B cell (primary cell): Measurements from ENCODE around the gene DNAJB8. TPM values are rescaled to one million over a fixed set of nuclear protein-coding genes. Genes with fewer than 3 reads are reported as not detected.

Experiments used
- ATAC-seq: fragments of 200-7000 bp; cut with Tn5 transposase; one replicate; pipeline ENCODE4 v1.10.0; 2021; ENCODE audit warnings: low read depth, mild to moderate bottlenecking, moderate number of reproducible peaks, moderate library complexity
- CTCF ChIA-PET: fragments of 350-600 bp; sonication (Branson Sonifier 250); formaldehyde crosslinking; loops from one replicate; lab custom pipeline; 2021; ENCODE audit warnings: antibody characterized with exemption, inconsistent platforms; lab: Charles Lee
- POLR2A ChIA-PET: fragments of 350-600 bp; sonication (Branson Sonifier 250); formaldehyde crosslinking; loops from one replicate; lab custom pipeline; 2021; ENCODE audit warnings: antibody characterized with exemption; lab: Charles Lee
- DNase-seq: peaks from one replicate; pipeline ENCODE4 v3.0.0; 2013
- H2AFZ ChIP-seq: 2 replicates; pipeline ENCODE4 v1.6.1; 2012; ENCODE audit warnings: mild to moderate bottlenecking, low read depth, low read length; ENCODE audit not compliant: insufficient read depth, poor library complexity, severe bottlenecking
- H3K27ac ChIP-seq, 2 donors: 1 replicate in 1 of 2; 2 replicates in 1 of 2; pipeline ENCODE4 v1.5.1; 2012 to 2013; ENCODE audit warnings: low read length in 2 of 2, mild to moderate bottlenecking in 2 of 2, moderate library complexity in 1 of 2
- H3K27me3 ChIP-seq, 4 experiments: fragments of 200-600 bp in 1 of 4; sonication (generic) in 1 of 4; replicated peaks in 1 of 4; 1 replicate in 2 of 4; 2 replicates in 2 of 4; pipeline versions ENCODE4 v1.6.1 to v1.7.0; 2013 to 2016; ENCODE audit warnings: low read length in 3 of 4, mild to moderate bottlenecking in 2 of 4, mixed read lengths in 1 of 4, moderate library complexity in 1 of 4; ENCODE audit not compliant: insufficient read depth in 4 of 4, control insufficient read depth in 3 of 4; ENCODE audit errors: control extremely low read depth in 1 of 4
- H3K36me3 ChIP-seq, 2 experiments: replicated peaks in 1 of 2; 1 replicate in 1 of 2; 2 replicates in 1 of 2; pipeline versions ENCODE4 v1.6.1 to v1.7.1; 2013; ENCODE audit warnings: low read length in 1 of 2; ENCODE audit not compliant: insufficient read depth in 2 of 2, control insufficient read depth in 1 of 2; ENCODE audit errors: control extremely low read depth in 1 of 2, extremely low read depth in 1 of 2
- H3K4me1 ChIP-seq, 2 donors: fragments of 200-600 bp in 1 of 2; sonication (generic) in 1 of 2; 1 replicate in 1 of 2; 2 replicates in 1 of 2; pipeline versions ENCODE4 v1.5.1 to v1.6.1; 2013 to 2017; ENCODE audit warnings: low read length in 2 of 2; ENCODE audit not compliant: control insufficient read depth in 2 of 2, insufficient read depth in 2 of 2
- H3K4me2 ChIP-seq: replicated peaks from 2 replicates; pipeline ENCODE3; 2012; ENCODE audit warnings: mild to moderate bottlenecking, low read depth, low read length; ENCODE audit not compliant: poor library complexity, severe bottlenecking
- H3K4me3 ChIP-seq, 5 experiments: fragments of 200-600 bp in 1 of 5; sonication (generic) in 1 of 5; 1 replicate in 3 of 5; 2 replicates in 2 of 5; pipeline versions ENCODE4 v1.5.1 to v1.7.0; 2011 to 2016; ENCODE audit warnings: low read length in 4 of 5, mild to moderate bottlenecking in 4 of 5, low read depth in 2 of 5, control low read depth in 1 of 5, moderate library complexity in 1 of 5; ENCODE audit not compliant: insufficient read depth in 1 of 5; ENCODE audit errors: control extremely low read depth in 1 of 5, extremely low read depth in 1 of 5
- H3K79me2 ChIP-seq: fragments of 200-600 bp; sonication (generic); one replicate; pipeline ENCODE4 v1.6.0; 2016; ENCODE audit warnings: low read length; ENCODE audit not compliant: control insufficient read depth, insufficient read depth
- H3K9ac ChIP-seq: fragments of 200-600 bp; sonication (generic); 2 replicates; pipeline ENCODE4 v1.6.1; 2017; ENCODE audit warnings: mild to moderate bottlenecking, low read length, moderate library complexity
- H3K9me3 ChIP-seq, 3 donors: one replicate each; pipeline versions ENCODE4 v1.6.1 to v1.7.1; 2013; ENCODE audit warnings: low read length in 2 of 3; ENCODE audit not compliant: control insufficient read depth in 2 of 3, insufficient read depth in 1 of 3; ENCODE audit errors: control extremely low read depth in 1 of 3
- H4K20me1 ChIP-seq: 2 replicates; pipeline ENCODE4 v1.6.0; 2012; ENCODE audit warnings: mild to moderate bottlenecking, low read length; ENCODE audit not compliant: insufficient read depth, control insufficient read depth, poor library complexity, severe bottlenecking
- H3K27ac Mint-ChIP-seq: one replicate; pipeline ENCODE4 v1.8.0; 2021; ENCODE audit warnings: mixed read lengths
- H3K27me3 Mint-ChIP-seq: one replicate; pipeline ENCODE4 v1.8.0; 2021; ENCODE audit warnings: mixed read lengths
- H3K4me1 Mint-ChIP-seq: one replicate; pipeline ENCODE4 v1.8.0; 2021; ENCODE audit warnings: mixed read lengths
- H3K4me3 Mint-ChIP-seq: one replicate; pipeline ENCODE4 v1.8.0; 2021; ENCODE audit warnings: mixed read lengths
- H3K9me3 Mint-ChIP-seq: one replicate; pipeline ENCODE4 v1.8.0; 2022; ENCODE audit warnings: mixed read lengths; ENCODE audit not compliant: insufficient read depth
- CTCF ChIP-seq: fragments of 200-600 bp; IDR thresholded peaks from one replicate; pipeline ENCODE4 v1.8.0; 2022; ENCODE audit warnings: antibody characterized with exemption, mild to moderate bottlenecking
- EZH2 ChIP-seq: IDR thresholded peaks from 2 replicates; pipeline ENCODE4 v1.6.1; 2012; ENCODE audit warnings: borderline replicate concordance, low read depth, mild to moderate bottlenecking, moderate library complexity, low read length; ENCODE audit not compliant: insufficient read depth, poor library complexity, severe bottlenecking
- WGBS: methylation state at CpG from one replicate; pipeline ENCODE4 v1.1.5; 2013; ENCODE audit warnings: missing lambda C conversion rate; ENCODE audit not compliant: insufficient coverage; 5-methylcytosine and 5-hydroxymethylcytosine counted together
- intact Hi-C: fragments of 100-400 bp; cut with micrococcal nuclease; formaldehyde crosslinking; loops from one replicate; pipeline ENCODE4 v1.10.0; 2022
- polyA plus RNA-seq: library from polyadenylated mRNA; depleted of rRNA; stranded (reverse); fragments of >200 nt; gene quantifications from 2 replicates; pipeline ENCODE4 v1.2.3, GENCODE V29; 2012
- total RNA-seq, 2 donors: library from RNA; stranded (reverse); fragments of 120-200 nt in 1 of 2; gene quantifications; 1 replicate in 1 of 2; 2 replicates in 1 of 2; pipeline versions ENCODE4 v1.2.3 to v1.2.4, GENCODE V29; 2013 to 2022

Gene DNAJB8
- total and polyA plus RNA-seq, 2 donors (not counting 1 experiment from before 2014, with no cell fraction given), result not detected

DNA sequence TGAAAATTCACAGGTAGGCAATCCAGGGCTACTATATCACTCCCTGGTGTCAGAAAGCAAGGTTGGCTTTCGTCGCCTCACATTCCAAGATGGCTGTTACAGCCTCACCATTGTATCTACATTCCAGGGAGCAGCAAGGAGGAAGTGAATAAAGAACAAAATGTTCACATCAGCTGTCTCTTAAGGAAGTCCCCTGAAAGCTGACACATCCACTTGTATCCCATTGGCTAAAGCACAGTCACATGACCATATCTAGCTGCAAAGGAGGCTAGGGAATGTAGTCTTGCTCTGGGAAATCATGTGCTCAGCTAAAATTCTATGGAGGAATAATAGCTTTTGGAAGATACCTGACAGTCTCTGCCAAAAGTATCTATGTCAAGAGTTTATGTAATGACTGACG, 39.1 kb upstream of the DNAJB8 start:
- intact Hi-C loops, result no loop called here
- no peaks in the 10 kb centered on the region for H3K79me2 ChIP-seq
- Mint-ChIP-seq H3K9me3 (no peaks in the 10 kb centered on the region), H3K27ac (no peak overlapping the region), H3K4me3 (no peak overlapping the region), H3K27me3 (peaks cover 63% of the 10 kb centered on the region), H3K4me1 (no peaks in the 10 kb centered on the region)
- no peak overlapping the region for H3K27ac ChIP-seq
- no peak overlapping the region for H3K4me3 ChIP-seq
- no CpG with 5 or more reads among the region's 3 CpGs for WGBS
- POLR2A ChIA-PET, result no interaction called here
- no peak for ATAC-seq
- H3K4me2 ChIP-seq, result no peak overlapping the region
- peaks cover 0 to 19% (median 2%) of the 10 kb centered on the region in 4 experiments for H3K27me3 ChIP-seq
- DNase-seq, result no peak
- TF ChIP-seq CTCF (no peak), EZH2 (no peak)
- H3K9me3 ChIP-seq, result peaks cover 0 to 4% (median 3%) of the 10 kb centered on the region in 3 donors
- CTCF ChIA-PET, result no interaction called here
- no peak overlapping the region for H2AFZ ChIP-seq
- H3K9ac ChIP-seq, result no peak overlapping the region
- H3K4me1 ChIP-seq, result no peaks in the 10 kb centered on the region
- no peaks in the 10 kb centered on the region for H4K20me1 ChIP-seq
- H3K36me3 ChIP-seq, result no peaks in the 10 kb centered on the region

- Mint-ChIP-seq H3K9me3 (no peaks in the 10 kb centered on the region), H3K27me3 (peaks cover 67% of the 10 kb centered on the region), H3K27ac (no peak overlapping the region), H3K4me1 (no peaks in the 10 kb centered on the region), H3K4me3 (no peak overlapping the region)
- no peak for DNase-seq
- Histone ChIP-seq H2AFZ (no peak overlapping the region), H3K79me2 (no peaks in the 10 kb centered on the region), H3K4me1 (no peaks in the 10 kb centered on the region), H3K4me3 (no peak overlapping the region), H3K4me2 (no peak overlapping the region), H3K9me3 (peaks cover 0 to 4% (median 3%) of the 10 kb centered on the region in 3 donors), H4K20me1 (no peaks in the 10 kb centered on the region), H3K27ac (no peak overlapping the region), H3K27me3 (peaks cover 0 to 17% (median 4%) of the 10 kb centered on the region in 4 experiments), H3K36me3 (no peaks in the 10 kb centered on the region), H3K9ac (no peak overlapping the region)
- CTCF ChIA-PET, result no interaction called here
- TF ChIP-seq EZH2 (no peak), CTCF (no peak)
- POLR2A ChIA-PET, result no interaction called here
- no peak for ATAC-seq
- 93% methylated on average over 6 of the region's 12 CpGs for WGBS
- intact Hi-C loops, result no loop called here
Observed at GRCh38 chr3:128504963-128505730, 38.5 kb upstream of the DNAJB8 start.
